Erythroblast (primary cell): ENCODE data around the gene MBP.

Experiments used
- GATA1 ChIP-seq: IDR thresholded peaks from 2 replicates; pipeline ENCODE4 v1.6.1; 2011; ENCODE audit warnings: low read depth, mild to moderate bottlenecking, control low read depth, low read length, moderate library complexity
- POLR2A ChIP-seq: IDR thresholded peaks from 2 replicates; pipeline ENCODE4 v1.6.1; 2011; ENCODE audit warnings: mild to moderate bottlenecking, low read length

- TF ChIP-seq POLR2A (no peak), GATA1 (no peak)
Observed at GRCh38 chr18:77057006-77057395, 75.6 kb downstream of the MBP start.
